HepG2 (cell line): ENCODE measurements around the gene FNBP1L.

Source experiments
- ATF1 ChIP-seq: IDR thresholded peaks from 2 replicates; pipeline ENCODE4 v1.6.1; 2016; ENCODE audit warnings: mild to moderate bottlenecking, control low read depth
- BCL6 ChIP-seq: IDR thresholded peaks from 2 replicates; pipeline ENCODE4 v1.6.1; 2016; ENCODE audit warnings: missing genetic modification reagents, missing compliant biosample characterization
- IRF2 ChIP-seq: IDR thresholded peaks from 2 replicates; pipeline ENCODE4 v1.6.1; 2018; ENCODE audit warnings: missing genetic modification reagents, missing compliant biosample characterization
- MAX ChIP-seq: IDR thresholded peaks from 2 replicates; pipeline ENCODE4 v1.6.1; 2012; ENCODE audit warnings: inconsistent platforms
- POLR2A ChIP-seq, 2 experiments: IDR thresholded peaks; 2 replicates each; pipeline ENCODE4 v1.6.1; 2011; ENCODE audit warnings: low read depth in 2 of 2, low read length in 2 of 2, mild to moderate bottlenecking in 1 of 2, moderate library complexity in 1 of 2; ENCODE audit not compliant: insufficient read depth in 1 of 2
- PRDM15 ChIP-seq: sonication (generic); formaldehyde crosslinking; IDR thresholded peaks from 2 replicates; pipeline ENCODE4 v1.4.0; 2020; ENCODE audit warnings: missing genetic modification reagents
- TAF1 ChIP-seq: sonication (generic); formaldehyde crosslinking; IDR thresholded peaks from 2 replicates; pipeline ENCODE4 v1.4.0; 2020; ENCODE audit warnings: missing genetic modification reagents
- ZNF335 ChIP-seq: sonication (generic); formaldehyde crosslinking; IDR thresholded peaks from 2 replicates; pipeline ENCODE4 v1.4.0; 2020; ENCODE audit warnings: missing genetic modification reagents
- ZNF616 ChIP-seq: sonication (generic); formaldehyde crosslinking; IDR thresholded peaks from 2 replicates; pipeline ENCODE4 v1.5.0; 2020; ENCODE audit warnings: low read depth, mild to moderate bottlenecking, missing genetic modification reagents
- ZNF782 ChIP-seq: sonication (generic); formaldehyde crosslinking; IDR thresholded peaks from 2 replicates; pipeline ENCODE4 v1.4.0; 2020; ENCODE audit warnings: missing genetic modification reagents, mild to moderate bottlenecking, borderline replicate concordance
- ZZZ3 ChIP-seq: sonication (generic); formaldehyde crosslinking; IDR thresholded peaks from 2 replicates; pipeline ENCODE4 v1.4.0; 2020; ENCODE audit warnings: missing genetic modification reagents, mild to moderate bottlenecking, borderline replicate concordance
- TF ChIP-seq, protein P1 (sequence below): sonication (generic); formaldehyde crosslinking; IDR thresholded peaks from one replicate; pipeline ENCODE4 v1.5.1; 2020; ENCODE audit warnings: mild to moderate bottlenecking, missing genetic modification reagents; ENCODE audit errors: not compliant biosample characterization

GRCh38 chr1:93434987-93435386 lies 12.9 kb upstream of the FNBP1L start:
- no peak for TF ChIP-seq IRF2 (CRISPR knock-in tag)
- TF ChIP-seq POLR2A (IDR thresholded peaks at IDR 0.05; ENCODE audit: insufficient read depth in 1 of 2, low read depth in 2 of 2, low read length in 2 of 2), result no peak
- TF ChIP-seq MAX, result no peak
- no peak for TF ChIP-seq ZZZ3 (CRISPR knock-in tag)
- no peak for TF ChIP-seq ZNF335 (CRISPR knock-in tag)
- TF ChIP-seq BCL6, result no peak
- no peak for TF ChIP-seq ZNF616
- no peak for TF ChIP-seq ATF1 (CRISPR knock-in tag)
- TF ChIP-seq PRDM15 (CRISPR knock-in tag), result no peak
- no peak for TF ChIP-seq ZNF782 (CRISPR knock-in tag)
- no peak for TF ChIP-seq TAF1 (CRISPR knock-in tag)
- TF ChIP-seq, protein P1, sequence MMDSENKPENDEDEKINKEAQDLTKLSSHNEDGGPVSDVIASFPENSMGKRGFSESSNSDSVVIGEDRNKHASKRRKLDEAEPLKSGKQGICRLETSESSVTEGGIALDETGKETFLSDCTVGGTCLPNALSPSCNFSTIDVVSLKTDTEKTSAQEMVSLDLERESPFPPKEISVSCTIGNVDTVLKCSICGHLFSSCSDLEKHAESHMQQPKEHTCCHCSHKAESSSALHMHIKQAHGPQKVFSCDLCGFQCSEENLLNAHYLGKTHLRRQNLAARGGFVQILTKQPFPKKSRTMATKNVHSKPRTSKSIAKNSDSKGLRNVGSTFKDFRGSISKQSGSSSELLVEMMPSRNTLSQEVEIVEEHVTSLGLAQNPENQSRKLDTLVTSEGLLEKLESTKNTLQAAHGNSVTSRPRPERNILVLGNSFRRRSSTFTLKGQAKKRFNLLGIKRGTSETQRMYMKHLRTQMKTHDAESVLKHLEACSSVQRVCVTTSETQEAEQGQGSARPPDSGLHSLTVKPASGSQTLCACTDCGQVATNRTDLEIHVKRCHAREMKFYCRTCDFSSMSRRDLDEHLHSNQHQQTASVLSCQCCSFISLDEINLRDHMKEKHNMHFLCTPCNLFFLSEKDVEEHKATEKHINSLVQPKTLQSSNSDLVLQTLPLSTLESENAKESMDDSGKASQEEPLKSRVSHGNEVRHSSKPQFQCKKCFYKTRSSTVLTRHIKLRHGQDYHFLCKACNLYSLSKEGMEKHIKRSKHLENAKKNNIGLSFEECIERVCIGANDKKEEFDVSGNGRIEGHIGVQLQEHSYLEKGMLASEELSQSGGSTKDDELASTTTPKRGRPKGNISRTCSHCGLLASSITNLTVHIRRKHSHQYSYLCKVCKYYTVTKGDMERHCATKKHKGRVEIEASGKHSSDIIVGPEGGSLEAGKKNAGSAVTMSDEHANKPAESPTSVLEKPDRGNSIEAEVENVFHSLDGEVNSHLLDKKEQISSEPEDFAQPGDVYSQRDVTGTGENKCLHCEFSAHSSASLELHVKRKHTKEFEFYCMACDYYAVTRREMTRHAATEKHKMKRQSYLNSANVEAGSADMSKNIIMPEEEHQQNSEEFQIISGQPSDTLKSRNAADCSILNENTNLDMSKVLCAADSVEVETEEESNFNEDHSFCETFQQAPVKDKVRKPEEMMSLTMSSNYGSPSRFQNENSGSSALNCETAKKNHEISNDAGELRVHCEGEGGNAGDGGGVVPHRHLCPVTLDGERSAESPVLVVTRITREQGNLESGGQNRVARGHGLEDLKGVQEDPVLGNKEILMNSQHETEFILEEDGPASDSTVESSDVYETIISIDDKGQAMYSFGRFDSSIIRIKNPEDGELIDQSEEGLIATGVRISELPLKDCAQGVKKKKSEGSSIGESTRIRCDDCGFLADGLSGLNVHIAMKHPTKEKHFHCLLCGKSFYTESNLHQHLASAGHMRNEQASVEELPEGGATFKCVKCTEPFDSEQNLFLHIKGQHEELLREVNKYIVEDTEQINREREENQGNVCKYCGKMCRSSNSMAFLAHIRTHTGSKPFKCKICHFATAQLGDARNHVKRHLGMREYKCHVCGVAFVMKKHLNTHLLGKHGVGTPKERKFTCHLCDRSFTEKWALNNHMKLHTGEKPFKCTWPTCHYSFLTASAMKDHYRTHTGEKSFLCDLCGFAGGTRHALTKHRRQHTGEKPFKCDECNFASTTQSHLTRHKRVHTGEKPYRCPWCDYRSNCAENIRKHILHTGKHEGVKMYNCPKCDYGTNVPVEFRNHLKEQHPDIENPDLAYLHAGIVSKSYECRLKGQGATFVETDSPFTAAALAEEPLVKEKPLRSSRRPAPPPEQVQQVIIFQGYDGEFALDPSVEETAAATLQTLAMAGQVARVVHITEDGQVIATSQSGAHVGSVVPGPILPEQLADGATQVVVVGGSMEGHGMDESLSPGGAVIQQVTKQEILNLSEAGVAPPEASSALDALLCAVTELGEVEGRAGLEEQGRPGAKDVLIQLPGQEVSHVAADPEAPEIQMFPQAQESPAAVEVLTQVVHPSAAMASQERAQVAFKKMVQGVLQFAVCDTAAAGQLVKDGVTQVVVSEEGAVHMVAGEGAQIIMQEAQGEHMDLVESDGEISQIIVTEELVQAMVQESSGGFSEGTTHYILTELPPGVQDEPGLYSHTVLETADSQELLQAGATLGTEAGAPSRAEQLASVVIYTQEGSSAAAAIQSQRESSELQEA (CRISPR knock-in tag), result no peak
